ENCODE results near the gene SLC2A4.
"Not testable (repeated sequence)": the region's sequence is repeated elsewhere in the genome, so short reads cannot be mapped to it uniquely, and the experiment has no call there.

SLC2A4 gene

GRCh38 chr17:7281074-7281952 lies at the start of gene SLC2A4:
Gene SLC2A4, plus strand, starts transcription at chr17:7281718. Its CDS starts 217 bp downstream, at chr17:7281935.
- peak; percentile 44 for DNase-seq (ENCODE audit: low read depth)

- DNase-seq (ENCODE audit: low read depth): no peak
Observed at GRCh38 chr17:7232114-7232513, 49.4 kb upstream of the SLC2A4 start.

GRCh38 chr17:7233701-7234082 lies 47.8 kb upstream of the SLC2A4 start:
- no peak for DNase-seq (ENCODE audit: low read depth)

DNA sequence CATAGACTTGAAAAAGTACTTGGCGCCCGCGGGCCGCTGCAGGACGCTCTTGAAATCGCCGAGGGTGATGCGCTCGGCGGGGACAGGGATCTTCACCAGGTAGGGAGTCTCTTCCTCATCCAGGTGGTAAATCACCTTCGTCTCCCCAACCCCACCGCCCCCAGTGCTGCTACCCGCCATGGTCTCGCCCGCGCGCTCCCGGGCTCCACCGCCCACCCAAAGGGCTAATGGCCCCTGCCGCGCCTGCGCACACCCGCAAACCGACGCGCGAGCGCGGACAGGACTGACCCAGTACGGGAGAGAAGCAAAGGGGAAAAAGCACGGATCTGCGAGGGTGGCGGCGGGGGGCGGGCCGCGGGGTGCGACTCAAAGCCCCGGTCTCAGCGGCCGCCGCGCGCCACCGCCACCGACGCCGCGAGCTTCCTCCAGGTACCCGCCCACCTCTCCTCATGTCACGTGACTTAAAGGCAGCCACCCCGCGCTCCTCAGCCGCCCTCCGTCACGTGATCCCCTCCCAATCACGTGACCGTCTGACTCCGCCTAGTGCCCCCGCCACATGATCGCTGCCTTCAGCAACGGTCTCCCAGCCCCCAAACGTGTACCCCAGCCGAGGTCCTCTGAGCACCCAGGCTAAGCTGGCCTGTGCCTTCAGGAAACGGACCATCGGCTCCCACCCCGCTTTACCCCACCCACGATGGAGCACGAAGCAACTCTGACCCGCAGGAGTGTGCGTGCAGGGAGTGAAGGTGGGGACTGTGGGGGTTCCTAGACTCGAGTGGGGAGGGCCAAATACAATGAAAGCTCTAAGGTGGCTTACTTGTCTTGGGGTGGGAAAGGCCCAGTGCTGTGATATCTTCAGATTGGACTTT lies 47.2 kb upstream of the SLC2A4 start, which contains the start of gene DVL2:
Gene DVL2 (minus strand): TSS at position 435 of the 869 bp plus-strand sequence. CDS start 255 bp downstream, at position 180.
- DNase-seq (ENCODE audit: low read depth): no peak

DNA sequence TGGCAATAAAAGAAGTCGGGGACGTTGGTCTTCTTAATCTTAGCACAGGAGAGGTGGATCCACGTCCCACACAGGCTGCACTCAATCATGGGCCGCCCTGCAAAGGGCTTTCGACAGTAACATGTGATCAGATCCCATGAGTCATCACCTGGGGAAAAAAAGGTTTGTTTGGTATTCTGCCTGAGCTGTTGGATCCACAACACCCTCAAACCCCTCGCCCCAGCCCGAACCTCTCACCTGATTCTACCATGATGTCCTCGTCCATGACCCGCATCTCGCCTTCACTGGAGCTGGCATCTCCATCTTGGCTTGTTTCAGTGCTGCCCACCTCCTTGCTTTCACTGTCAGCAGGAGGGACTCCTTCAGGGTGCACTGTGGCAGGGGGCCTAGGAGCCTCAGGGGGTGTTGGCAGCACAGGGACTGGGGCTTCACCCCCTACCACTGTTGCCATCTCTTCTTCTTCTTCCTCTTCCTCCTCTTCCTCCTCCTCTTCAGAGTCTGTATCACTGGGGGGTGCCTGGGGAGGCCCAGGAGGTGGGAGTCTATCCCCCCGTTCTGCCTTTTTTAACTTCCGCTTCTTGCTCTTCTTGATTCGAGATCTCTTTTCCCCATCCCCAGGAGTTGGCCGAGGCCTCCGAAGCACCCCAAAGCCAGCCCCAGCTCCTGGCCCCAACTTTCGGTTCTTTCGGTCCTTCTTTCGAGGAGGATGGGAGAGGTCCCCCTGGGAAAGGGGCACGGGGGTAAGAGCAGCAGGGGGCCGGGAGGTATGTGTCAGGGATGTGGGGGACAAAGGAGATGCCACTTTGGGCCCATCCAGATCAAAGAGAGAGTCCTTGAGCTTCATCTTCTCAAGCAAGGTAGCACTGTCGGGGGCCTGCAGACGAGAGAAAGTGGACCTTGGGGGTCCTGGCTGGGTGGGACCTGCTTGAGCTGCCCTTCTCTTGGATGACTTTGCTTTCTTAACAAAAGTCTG lies 45.5 kb upstream of the SLC2A4 start:
- DNase-seq (ENCODE audit: low read depth): no peak

- DNase-seq (ENCODE audit: low read depth): no peak
Observed at GRCh38 chr17:7236808-7237207, 44.7 kb upstream of the SLC2A4 start.

DNA sequence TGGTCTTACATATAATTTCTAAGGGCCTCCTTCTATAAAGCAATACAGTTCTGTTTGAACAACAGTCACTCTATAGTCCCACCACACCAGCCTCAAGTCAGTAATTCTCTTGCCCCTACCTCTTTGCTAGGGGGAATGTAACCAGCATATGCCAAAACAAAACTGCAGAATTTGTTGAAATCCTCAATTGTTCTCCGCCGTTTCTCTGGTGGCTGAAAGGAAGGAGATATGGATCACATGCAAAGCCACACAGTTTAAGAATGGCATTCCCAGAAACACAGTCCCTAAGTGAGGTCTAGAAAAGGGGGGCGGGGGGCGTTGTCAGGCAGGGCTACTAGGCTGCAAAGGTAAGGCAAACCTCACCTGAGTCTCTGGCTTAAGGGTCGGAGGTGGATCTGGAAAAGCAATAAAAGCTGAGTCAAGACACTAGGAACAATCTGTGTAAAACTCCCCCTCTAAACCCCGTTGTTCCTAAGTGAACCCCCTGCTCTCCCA lies 44.2 kb upstream of the SLC2A4 start:
- no peak for DNase-seq (ENCODE audit: low read depth)

GRCh38 chr17:7237761-7238419 lies 43.6 kb upstream of the SLC2A4 start:
- DNase-seq (ENCODE audit: low read depth): no peak

DNA sequence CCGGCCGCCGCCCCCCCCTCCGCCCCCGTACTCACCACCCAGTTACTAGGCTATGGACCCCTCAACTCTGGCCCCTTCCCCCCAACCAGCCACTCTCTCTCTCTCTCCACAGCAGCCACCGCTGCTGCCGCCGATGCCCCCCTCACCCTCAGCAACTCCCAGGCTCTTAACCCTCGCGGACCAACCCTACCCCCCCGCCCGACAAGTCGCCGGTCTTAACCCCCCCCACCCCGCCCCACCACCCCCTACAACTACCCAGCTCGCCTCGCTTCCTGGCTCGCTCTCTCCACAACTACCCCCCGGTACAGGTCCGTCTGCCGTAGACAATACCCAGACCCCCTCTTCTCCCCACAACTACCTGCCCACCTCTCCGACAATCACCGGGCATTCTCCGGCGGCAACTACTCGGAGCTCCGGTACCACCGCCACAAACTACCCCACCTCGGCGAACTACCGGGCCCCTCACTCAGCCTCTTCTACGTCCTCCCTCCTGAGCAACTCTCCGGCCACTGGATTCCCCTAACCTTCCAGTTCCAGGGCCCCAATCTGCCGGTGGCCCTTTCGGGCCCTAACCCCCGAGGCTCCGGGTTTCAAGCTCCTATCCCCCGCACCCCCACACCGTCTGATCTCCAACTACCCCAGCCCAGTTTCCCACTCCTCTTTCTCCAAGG lies 43.0 kb upstream of the SLC2A4 start:
- no peak for DNase-seq (ENCODE audit: low read depth)

- peak; percentile 97 for DNase-seq (ENCODE audit: low read depth)
Observed at GRCh38 chr17:7239091-7240027, 42.2 kb upstream of the SLC2A4 start, which contains the start of gene PHF23. Gene PHF23, minus strand, starts transcription at chr17:7239457. Its CDS starts 178 bp downstream, at chr17:7239279.

GRCh38 chr17:7240375-7240774 lies 41.1 kb upstream of the SLC2A4 start:
- DNase-seq (ENCODE audit: low read depth): no peak

DNA sequence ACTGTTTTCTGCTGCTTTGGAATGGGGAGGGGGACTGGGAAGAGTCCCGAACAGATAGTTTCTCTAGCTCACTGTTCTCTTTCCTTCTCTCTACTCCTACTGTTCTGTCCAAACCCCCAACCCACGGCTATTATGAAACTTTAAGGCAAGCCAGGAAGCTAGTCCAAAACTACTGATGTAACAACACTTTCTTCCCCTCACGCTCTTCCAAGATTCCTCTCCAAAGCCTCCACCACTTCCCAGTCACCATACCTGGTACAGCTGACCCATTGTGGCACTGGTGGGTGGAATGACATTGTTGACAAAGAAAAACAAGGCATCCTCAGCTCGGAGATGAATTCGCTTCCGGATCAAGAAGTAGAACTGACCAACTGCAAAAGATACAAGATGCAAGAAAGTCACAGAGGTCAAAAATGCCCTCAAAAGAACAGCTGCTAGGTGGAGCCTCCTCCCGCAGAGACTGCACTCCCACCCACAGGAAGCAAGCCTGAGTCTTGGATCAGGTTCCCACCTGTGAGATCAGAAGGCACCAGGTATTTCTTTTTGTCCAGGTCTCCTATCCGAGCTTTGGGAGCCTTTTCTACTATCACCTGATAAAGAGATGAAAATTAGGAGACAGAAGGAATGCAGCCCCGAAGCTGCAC lies 40.3 kb upstream of the SLC2A4 start:
- no peak for DNase-seq (ENCODE audit: low read depth)

DNA sequence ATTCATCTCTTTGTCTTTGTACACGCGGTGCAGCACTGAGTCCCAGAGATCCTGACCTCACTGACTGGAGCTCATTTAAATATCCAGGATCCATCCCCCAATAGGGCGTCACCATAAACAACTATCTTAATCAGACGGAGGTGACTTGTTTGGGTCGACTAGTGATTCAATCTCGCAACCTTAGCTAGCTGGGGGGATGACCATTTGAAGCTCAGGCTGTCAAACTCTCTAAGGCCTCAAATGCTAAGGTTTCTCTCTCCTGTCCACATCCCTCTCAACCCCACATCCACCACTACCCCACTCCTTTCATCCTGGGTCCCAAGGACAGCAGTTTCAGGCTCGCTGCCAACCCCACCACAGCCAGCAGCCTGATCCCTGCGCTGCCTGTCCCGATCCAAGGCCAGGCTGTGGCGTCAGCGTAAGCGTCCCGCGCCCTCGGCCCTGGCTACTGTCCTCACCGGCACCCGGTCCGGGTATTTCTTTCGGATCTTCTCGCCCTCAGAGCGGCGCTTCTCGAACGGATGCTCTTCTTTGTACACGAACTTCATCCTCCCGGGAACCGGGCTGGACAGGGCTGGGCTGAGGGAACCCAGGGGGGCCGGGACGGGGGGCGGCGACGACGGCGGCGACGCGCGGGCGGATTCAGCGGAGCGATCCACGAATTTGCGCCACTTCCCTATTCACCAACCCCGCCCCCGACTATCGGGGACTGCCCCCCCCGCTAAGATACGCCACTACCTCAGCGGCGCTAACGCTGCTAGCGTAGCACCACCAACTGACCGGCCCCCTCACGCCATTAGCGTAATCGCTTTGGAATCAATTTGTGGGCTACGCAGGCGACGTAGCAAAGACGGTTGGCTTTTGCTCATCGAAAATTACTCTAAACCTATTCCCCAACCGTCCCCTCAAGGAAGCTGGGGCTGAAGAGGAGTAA lies 39.5 kb upstream of the SLC2A4 start, which contains the start of gene GABARAP:
Gene GABARAP (minus strand): TSS at position 667 of the 934 bp plus-strand sequence. CDS start 119 bp downstream, at position 548.
- DNase-seq (ENCODE audit: low read depth): no peak

- DNase-seq (ENCODE audit: low read depth): peak; percentile 79
Observed at GRCh38 chr17:7242717-7243452, 38.6 kb upstream of the SLC2A4 start.

- no peak for DNase-seq (ENCODE audit: low read depth)
Observed at GRCh38 chr17:7243453-7243729, 38.1 kb upstream of the SLC2A4 start.

DNA sequence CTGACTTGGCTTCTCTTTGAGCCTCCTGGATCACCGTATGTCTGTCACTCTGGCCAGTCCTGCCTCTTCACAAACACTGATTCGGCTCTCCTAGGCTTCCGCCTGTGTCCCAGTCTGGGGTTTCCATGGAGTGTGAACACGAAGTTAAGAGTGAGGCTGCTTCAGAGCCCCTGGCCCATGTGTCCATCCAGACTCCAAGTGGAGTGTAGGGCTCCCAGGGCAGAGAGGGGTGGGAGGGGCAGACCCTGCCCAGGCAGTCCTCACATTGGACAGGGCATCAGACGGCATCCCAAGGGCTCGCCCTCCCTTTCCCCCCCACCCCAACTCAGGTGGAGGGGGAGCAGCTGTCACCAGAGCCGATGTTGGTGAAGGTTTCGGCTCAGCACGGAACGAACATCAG lies 37.7 kb upstream of the SLC2A4 start:
- not testable (repeated sequence) for DNase-seq (ENCODE audit: low read depth)

- no peak for DNase-seq (ENCODE audit: low read depth)
Observed at GRCh38 chr17:7246779-7247178, 34.7 kb upstream of the SLC2A4 start.

Data from GM04503 (cell line).